Stimulated activated naive CD4-positive, alpha-beta T cell (primary cell): ENCODE measurements around the gene NAB2.
"Not testable (repeated sequence)": the region's sequence is repeated elsewhere in the genome, so short reads cannot be mapped to it uniquely, and the experiment has no call there.

Experiments
- DNase-seq, 6 experiments: peaks; one replicate each; lab custom pipeline; 2025; lab: John Stamatoyannopoulos, UW

Gene NAB2

DNA sequence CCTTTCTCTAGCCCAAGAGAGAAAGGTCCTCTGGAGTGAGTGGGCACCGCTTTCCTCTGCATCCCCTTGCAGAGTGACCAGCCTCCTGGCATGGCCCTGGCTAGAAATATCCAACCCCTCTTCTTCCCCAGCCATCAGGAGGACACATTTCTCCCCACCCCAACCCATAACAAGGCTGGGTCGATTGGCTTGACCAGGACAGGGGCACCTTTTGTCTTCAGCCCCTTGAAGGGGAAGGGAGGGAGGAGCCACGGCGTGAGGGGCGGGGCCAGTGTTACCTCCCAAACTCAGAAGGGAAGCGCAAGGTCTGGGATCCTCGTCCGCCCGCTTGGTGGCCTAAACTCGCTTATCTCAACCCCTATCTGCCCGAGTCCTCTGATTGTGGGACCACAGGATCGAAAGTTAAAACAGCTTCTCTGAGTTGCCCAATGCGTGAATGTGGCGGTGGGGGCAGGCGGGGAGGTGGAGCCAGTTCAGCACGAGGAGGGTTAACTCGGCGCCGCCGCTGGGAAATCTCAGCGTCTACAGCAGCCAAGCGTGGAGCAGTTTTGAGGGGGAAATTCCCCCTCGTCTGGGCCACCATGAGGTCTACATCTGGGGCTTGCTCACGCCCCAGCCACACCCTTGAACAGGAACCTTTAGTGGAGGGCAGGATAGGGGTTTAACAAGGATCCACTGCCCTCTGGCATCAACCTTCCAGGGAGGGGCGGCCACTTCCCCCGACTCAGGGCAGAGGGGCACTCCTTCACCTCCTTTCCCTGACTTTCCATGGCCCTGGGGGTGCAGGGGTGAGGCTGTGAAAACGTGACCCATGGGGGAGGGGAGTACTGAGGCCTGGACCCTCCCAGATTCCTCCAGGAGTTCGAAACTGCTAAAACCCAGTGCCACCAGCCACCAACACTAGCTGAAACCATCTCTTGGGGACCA, 21.5 kb downstream of the NAB2 start:
- peak; percentile 46 to 76 (median 61) for DNase-seq

DNA sequence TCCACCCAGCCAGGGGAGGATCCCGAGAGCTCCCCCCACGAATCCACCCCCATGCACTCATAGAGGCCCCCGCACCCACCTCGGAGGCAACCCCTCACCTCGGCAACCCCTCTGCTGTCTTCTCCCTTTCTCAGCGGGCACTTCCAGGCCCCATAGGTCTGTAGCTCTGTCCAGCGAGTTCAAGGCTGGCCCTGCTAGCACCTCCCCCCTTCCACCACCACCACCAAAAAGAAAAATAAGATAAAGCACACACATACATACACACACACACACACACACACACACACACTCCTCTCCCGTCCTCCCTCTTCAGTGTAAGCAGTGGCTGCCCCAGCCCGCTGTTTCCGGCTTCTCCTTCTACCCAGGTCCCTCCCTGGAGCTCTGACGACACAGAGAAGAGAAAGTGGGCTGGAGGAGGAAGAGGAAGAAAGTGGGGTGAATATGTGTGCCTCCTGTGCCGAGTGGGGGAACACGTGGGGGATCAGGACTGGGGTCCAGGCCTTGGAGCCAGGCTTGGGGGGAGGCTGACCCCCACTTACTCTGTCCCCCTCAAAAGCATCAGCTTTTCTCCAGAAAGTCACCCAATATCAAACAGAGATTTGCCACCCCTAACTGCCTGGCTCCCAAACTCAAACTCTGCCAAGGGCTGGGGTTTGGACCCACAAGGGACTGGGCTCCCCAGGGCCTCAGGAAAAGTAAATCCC, 22.3 kb downstream of the NAB2 start, which contains the start of gene STAT6:
Gene STAT6 (minus strand): TSS at position 332 of the 704 bp plus-strand sequence. CDS start 3,084 bp downstream, outside the sequence.
- peak; percentile 67 to 88 (median 82) for DNase-seq

GRCh38 chr12:57112492-57113294, 23.8 kb downstream of the NAB2 start:
- DNase-seq, result no peak

- no peak for DNase-seq
Measured at GRCh38 chr12:57116580-57117281, 27.8 kb downstream of the NAB2 start.

GRCh38 chr12:57118711-57119271, 29.9 kb downstream of the NAB2 start:
- no peak for DNase-seq

DNA sequence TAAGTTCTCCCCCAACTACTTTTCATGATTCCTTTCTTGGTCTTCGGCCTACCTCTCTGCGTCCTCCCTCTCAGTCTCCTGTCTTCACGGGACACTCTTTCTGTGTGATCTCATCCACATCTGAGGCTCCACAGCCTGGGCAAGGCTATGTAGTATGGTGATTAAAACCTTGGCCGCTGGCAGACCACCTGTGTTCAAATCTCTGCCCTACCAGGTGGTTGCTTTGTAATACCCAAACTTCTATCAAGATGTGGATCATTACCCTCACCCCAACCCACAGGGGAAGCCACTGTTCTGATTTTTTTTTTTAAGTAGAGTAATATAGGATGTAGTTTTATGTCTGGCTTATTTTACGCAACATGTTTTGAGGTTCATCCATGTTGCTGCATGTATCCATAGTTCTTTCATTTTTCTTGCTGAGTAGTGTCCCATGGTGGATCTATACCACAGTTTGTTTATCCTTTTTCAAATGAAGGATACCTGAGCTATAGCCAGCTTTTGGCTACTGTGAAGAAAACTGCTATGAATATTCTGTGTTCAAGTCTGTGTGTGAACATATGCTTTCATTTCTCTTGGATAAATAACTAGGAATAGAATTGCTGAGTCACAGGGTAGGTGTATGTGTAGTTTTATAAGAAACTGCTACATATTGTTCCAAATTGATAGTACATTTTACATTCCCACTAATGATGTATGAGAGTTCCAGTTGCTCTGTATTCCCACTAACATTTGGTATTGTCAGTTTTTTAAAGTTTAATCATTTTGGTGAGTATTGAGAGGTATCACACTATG, 30.6 kb downstream of the NAB2 start:
- no peak for DNase-seq

- not testable (repeated sequence) for DNase-seq
Measured at GRCh38 chr12:57120718-57121117, 31.8 kb downstream of the NAB2 start.

DNA sequence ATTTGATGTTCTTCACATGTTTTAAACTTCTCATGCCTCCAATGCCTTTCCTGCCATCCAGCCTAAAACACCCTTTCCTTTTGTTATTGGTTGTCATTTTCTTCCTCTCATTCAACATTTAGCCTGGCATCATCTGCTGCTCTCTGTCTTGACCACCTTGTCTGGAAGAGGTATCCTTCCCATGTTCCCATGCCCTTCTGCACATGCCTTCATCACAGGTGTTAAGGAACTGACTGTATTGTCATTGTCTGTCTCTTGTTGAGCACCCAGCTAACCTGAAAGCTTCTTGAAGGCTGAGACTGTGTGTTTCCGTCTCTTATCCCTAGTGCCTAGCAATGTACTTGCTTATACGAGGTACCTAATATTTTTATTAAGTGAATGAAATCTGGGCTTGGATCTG, 34.9 kb downstream of the NAB2 start:
- no peak for DNase-seq

- DNase-seq, result peak; percentile 50 to 82 (median 70)
Measured at GRCh38 chr12:57124261-57124877, 35.5 kb downstream of the NAB2 start.

DNA sequence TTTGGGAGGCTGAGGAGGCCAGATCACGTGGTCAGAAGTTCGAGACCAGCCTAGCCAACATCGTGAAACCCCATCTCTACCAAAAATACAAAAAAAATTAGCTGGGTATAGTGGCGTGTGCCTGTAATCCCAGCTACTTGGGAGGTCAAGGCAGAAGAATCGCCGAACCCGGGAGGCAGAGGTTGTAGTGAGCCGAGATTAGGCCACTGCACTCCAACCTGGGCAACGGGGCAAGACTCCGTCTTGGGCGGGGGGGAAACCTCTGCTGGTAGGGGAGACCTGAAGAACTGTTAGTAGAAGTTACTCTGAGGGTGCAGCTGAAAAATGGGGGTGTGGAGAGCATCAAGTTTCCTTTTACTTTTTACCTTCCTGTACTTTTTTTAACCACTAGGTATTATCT, 37.1 kb downstream of the NAB2 start:
- no peak for DNase-seq

DNA sequence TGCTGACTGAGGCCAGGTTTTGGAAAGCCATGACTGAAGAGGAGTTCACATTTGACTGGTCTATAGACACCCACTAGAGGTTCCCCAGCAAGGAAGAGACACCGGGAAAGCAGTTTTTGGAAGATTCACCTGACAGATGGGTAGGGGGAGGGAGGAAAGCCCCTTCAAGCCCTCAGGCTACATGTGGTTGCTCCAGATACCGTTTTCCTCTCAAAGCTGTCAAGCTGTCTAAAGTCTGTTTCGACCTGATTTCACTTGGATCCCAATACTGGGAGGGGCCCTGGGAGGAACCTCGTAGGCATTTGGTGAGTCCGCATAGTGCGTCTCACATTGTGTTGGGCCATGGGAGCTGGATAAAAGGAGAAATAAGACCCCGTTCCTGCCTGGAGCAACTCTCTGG, 37.6 kb downstream of the NAB2 start:
- DNase-seq, result no peak

DNA sequence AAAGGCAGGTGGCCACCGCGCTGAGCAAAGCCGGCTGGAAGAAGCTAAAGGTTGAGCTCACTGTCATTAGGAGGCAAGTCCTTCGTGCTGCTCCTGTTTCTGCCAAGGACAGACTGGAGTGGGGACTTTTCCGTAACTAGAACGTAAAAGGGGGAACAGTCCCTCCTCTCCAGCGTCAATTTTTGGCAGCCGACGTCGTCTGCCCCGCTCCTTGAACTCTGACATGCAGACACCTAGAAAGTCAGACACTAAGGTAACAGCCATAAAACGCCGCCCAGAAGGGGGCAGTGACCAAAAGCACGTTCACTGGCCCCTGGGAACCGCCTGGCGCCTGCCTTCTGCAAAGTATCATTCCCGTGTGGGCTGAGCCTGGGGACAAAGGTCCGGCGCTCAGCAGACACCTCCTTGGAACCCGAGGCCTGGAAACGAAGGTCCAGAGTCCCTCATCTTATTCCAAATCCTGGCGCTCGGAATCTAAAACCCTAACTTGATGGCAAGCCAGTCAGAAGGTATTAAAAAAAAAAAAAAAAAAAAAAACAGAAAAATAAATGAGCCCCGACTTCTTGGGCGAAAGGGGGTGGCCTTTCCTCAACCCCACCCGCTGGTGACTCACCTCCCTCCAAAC, 38.3 kb downstream of the NAB2 start:
- peak in 5 of 6 experiments; percentile 17 to 56 (median 38) for DNase-seq

DNA sequence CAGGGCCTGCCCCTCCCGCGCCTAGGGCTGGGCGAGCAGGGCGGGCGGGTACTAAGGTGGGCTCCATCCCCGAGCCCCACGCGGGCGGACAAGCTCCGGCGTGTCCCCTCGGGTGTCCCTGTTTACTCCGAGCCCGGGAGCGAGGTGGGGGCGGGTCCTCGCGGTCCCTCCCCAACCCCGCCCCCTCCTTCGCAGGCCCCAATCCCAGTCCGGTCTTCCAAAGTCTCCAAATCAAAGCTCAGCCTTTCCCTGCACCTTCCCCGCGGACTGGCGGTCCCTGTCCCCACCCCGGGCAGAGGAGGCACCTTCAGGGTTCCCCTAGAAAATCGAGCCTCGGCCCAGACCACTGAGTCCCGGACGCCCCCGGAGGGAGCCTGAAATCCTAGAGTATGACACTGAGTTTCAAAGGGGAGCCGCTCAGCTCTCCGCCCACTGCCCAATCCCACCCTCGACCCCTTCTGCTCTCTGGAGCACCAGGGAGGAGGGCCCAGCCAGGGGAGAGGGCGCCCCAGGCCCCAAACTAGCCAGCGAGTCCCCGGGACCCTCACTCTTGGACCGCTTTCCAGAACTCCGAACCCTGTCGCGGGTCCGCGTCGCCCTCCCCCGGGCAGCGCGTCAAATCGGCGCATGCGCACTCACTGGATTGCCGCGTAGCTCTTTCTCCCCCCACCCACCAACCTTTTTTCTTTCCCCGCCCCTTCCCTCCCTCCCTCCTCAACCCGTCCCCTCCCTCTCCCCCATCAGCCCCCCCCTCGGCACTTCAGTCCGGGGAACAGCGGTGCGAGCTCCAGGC, 39.0 kb downstream of the NAB2 start, which contains the start of gene LRP1:
Gene LRP1 (plus strand): TSS at position 758 of the 793 bp plus-strand sequence. CDS start 482 bp downstream, outside the sequence.
- peak; percentile 66 to 87 (median 82) for DNase-seq

DNA sequence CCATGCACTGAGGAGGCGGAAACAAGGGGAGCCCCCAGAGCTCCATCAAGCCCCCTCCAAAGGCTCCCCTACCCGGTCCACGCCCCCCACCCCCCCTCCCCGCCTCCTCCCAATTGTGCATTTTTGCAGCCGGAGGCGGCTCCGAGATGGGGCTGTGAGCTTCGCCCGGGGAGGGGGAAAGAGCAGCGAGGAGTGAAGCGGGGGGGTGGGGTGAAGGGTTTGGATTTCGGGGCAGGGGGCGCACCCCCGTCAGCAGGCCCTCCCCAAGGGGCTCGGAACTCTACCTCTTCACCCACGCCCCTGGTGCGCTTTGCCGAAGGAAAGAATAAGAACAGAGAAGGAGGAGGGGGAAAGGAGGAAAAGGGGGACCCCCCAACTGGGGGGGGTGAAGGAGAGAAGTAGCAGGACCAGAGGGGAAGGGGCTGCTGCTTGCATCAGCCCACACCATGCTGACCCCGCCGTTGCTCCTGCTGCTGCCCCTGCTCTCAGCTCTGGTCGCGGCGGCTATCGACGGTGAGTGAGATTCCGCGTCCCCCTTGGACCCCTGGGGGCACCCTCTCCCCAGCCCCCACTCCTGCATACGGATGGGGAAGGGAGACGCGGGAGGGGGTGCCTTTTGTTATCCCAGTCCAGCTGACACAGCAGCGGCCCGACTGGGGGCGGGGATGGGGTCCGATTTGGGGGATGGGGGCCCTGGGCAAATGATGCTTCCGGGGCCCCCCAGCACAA, 39.8 kb downstream of the NAB2 start:
- no peak for DNase-seq

DNA sequence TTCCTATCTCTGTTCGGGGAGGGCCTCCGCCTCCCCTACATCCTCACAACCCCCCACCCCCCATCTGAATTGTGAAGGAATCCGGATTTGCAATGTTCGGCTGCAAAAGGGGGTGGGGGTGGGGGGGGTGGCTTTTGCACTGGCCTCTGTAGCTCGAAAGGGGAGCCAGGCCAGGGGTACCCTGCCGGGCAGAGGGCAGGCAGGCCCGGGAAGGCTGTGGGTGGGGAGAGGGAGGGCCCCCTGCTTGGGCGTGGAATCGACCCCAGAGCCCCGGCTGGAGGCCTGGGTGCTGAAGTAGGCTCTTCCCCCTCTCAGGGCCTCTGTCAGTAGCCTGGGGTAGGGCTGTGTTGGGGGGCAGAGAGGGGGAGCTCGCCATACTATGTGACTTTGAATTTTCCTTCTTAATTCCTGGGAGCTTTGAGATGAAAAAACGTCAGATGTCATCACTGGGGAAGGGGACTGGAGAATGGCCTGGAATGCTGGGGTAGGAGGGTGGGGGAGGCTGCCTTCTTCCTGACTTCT, 40.5 kb downstream of the NAB2 start:
- no peak for DNase-seq

GRCh38 chr12:57129889-57130288, 41.0 kb downstream of the NAB2 start:
- DNase-seq, result no peak

DNA sequence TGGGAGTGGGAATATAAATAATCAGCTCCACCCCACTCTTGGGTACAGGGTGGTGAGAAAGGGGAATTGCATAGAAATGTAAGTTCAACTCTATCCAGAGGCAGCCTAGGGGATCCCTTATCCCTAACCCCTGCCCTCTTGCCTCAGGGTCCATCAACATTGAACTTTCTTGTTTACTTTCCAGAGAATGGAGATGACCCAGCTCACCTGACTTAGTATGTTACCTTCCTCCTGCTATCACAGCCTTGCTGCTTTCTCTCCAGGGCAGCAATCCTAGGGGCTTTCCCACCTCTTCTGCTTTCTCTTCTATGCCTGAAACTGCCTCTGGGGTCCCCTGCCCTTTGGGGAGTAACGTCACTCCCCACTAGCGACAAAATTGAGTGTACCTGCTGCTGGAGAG, 42.0 kb downstream of the NAB2 start:
- no peak for DNase-seq
